GM19023 (cell line): ENCODE results near the gene TDRD7.
"Not testable (repeated sequence)": the region's sequence is repeated elsewhere in the genome, so short reads cannot be mapped to it uniquely, and the experiment has no call there.

Source experiments
- ATAC-seq: cut with Tn5 transposase; IDR thresholded peaks from one replicate; pipeline ENCODE4 v1.9.1; 2021; ENCODE audit warnings: mild to moderate bottlenecking, moderate library complexity; ENCODE audit not compliant: unreplicated experiment

Gene TDRD7

GRCh38 chr9:97425973-97426336 is 14.1 kb downstream of the TDRD7 start:
- no peak for ATAC-seq

DNA sequence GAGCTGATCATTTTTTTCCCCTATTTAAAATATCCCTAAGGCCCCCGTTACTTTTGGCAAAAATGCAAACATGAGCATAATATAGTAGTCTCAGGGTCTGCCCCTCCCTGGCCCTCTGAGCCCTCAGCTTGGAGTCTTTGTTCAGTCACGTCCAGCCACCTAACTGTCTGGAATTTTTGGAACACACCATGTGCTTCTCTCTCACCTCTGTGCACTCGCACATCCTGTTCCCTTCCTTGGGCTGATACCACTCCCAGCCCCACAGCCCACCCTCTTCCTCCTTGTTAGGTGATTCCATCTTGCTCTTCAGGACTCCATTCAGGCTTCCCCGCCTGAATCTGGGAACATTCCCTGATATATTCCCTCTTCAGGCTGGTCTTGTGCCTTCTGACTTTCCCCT is 16.0 kb downstream of the TDRD7 start:
- no peak for ATAC-seq

DNA sequence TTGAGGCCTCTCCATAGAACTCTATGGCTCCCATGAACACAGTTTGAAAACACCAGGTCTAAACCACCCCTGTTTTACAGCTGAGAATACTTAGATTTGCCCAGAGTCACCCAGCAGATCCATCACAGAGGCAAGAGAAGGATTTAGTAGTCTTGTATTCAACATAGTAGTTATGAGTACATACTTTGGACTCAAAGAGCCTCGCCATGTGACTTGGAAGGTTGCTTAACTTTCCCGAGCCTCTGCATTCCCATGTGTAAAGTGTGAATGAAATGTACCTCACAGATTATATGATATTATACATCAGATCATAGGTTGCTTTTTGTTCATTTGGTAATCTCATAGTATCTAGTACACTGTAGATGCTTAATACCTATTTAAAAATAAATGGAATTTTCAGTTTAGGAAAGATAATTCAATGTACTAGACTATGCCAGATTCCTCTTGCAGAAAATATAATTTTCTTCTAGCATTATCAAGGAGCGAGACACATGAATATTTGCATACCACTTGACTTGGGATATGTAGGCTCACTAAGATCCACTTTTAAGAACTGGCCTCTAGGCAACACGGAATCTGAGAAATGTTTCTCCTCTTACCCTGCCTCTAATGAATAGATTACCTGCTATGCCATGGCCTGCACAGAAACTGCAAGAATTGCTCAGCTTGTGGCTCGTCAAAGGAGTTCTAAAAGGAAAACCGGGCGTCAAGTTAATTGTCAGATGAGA is 18.6 kb downstream of the TDRD7 start:
- ATAC-seq = no peak

- no peak for ATAC-seq
These were observed 19.1 kb downstream of the TDRD7 start for GRCh38 chr9:97431044-97431441.

DNA sequence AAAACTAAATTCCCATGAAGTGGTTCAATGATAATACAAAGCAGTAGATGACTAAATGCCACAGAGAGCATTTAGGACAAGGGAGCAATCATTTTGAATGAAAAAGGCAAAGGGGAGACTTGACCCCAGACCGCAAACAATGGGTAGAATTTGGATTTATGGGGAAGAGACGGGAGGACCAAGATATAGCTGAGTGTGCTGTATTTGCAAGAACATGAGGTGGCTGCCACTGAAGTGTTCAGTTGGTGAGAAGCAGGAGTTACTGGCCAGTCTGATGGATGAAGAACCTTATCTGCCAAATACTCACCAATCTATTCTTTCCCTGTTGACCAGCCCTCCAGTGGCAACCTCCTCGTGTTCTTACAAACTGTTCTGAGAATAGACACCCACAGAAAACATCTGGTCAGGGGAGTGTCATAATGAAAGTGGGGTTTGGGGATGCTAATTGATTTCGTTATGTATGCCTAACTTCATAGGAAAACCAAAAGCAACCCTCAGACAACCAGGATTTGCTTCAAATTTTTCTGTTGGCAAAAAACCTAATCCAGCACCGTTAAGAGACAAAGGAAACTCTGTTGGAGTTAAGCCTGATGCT is 19.8 kb downstream of the TDRD7 start:
- ATAC-seq = no peak

- no peak for ATAC-seq
These were observed 25.2 kb downstream of the TDRD7 start for GRCh38 chr9:97437051-97437600.

DNA sequence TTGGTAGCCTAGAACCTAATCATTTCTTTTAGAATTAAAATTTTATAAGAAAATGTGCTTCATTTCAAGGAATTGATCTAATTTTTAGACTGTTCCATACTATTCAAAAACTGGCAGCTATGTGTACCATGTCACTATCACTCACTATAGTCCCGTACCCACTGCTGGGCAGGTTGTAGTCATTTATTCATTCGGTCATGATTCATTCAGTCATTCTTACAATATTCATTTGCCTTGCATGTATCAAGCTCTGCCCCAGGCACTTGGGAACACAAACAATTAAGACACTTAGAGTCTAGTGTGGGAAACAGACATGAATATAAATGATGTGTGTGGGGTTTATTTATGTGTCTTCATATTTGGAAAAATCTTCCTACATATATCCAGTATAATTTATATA is 26.4 kb downstream of the TDRD7 start:
- no peak for ATAC-seq

- no peak for ATAC-seq
These were observed 26.8 kb downstream of the TDRD7 start for GRCh38 chr9:97438666-97439065.

DNA sequence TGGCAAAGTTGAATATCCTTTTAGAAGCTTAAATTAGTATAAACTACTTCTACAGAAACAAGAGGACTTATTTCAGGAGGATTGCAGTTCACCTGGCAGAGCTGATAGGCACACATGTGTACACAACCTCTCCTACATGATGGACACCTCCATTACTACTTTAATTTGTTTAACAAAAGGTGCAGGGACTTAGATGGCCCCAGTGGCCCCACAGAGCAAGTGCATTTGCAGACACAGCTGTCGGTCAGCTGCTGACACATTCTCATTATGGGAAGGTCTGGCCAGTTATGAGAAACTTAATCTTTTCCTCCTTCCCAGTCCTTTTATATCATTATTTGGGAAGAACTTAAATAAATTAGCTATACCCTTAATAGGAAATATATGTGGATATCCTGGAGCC is 28.3 kb downstream of the TDRD7 start:
- no peak for ATAC-seq

DNA sequence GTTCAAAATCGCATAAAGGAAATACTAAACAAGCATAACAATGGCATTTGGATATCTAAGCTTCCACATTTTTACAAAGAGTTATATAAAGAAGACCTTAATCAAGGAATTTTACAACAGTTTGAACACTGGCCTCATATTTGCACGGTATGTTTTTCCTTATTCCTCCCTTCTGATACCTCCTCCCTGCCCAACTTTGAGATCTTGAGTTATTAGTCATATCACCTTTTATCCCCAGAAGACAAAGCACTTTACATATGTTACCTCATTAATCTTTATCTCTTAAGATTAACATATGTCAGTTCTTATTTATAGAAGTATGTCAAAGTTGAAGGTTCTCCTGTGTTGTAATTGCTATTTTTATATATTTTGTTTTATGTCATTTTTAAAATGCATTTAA is 29.8 kb downstream of the TDRD7 start:
- no peak for ATAC-seq

- ATAC-seq = no peak
These were observed 33.3 kb downstream of the TDRD7 start for GRCh38 chr9:97445119-97445701.

- ATAC-seq = no peak
These were observed 35.1 kb downstream of the TDRD7 start for GRCh38 chr9:97447001-97447400.

DNA sequence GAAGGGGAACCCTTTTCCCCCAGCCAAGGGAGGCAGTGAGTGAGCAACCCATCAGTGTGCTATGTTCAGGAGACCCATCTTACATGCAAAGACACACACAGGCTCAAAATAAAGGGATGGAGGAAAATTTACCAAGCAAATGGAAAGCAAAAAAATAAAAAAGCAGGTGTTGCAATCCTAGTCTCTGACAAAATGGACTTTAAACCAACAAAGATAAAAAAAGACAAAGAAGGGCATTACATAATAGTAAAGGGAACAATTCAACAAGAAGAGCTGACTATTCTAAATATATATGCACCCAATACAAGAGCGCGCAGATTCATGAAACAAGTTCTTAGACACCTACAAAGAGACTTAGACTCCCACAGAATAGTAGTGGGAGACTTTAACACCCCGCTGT is 41.7 kb downstream of the TDRD7 start:
- not testable (repeated sequence) for ATAC-seq

- not testable (repeated sequence) for ATAC-seq
These were observed 44.9 kb downstream of the TDRD7 start for GRCh38 chr9:97456841-97457240.

- no peak for ATAC-seq
These were observed 47.4 kb downstream of the TDRD7 start for GRCh38 chr9:97459326-97459725.

GRCh38 chr9:97462159-97462558 is 50.3 kb downstream of the TDRD7 start:
- no peak for ATAC-seq

DNA sequence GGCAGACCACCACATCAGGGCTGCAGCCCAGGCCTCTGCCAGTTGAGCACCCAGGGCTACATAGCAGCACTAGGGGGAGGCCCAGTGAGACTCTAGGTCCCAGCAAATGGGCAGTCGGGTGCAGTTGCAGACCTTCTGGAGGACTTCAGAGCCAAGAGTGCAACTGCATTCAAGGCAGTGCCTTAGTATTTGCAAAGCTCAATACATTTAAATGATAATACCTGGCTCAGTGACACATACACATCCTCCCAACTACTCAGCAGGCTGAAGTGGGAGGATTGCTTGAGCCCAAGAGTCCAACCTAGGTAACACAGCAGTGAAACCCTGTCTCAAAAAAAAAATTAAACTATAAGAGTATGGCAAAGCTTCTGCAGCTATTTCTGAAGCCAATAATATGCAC is 51.0 kb downstream of the TDRD7 start:
- no peak for ATAC-seq

- peak; percentile 83 for ATAC-seq
These were observed 57.0 kb downstream of the TDRD7 start for GRCh38 chr9:97468658-97469448.

GRCh38 chr9:97470076-97470475 is 58.2 kb downstream of the TDRD7 start:
- ATAC-seq = no peak

DNA sequence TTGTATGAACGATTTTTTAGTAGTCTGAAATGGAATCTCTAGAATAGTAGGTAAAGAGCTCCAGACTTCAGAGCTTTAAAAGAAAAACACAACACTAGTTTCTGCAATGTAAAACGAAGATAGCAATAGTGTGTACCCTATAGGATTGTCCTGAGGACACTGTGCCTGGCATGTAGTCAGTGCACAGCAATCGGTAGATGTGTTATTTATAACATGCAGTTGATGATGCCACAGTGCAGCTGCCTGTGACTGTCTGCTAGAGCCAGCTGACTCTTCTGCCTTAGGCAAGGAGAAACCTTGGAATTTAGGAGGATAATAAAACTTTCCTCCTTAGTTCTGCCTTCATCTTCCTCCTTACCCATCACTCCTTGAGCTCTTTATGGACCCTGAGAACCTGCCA is 61.8 kb downstream of the TDRD7 start:
- no peak for ATAC-seq

DNA sequence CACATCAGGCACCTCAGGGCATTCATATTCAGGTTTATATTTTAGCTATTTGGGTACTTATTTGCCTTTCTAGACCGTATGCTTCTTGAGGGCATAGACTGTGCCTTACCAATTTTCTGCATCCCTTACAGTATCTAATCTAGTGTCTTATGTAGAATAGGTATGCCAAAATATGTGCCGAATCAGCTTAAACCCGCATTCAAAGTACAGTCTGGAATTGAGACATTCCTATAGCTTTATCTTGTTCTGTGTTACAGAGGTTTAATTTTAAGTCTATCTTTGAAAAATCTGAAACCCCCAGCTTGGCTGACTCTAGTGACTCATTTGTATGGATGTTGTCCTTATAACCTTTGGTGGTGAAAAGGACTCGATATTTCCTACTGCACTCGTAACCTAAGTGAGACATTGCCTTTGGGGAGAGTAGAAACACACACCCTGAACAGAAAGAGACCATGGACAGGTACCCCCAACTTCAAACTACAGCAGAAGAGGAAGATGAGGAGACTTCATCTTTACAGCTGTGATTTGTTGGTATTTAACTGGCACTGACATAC is 62.6 kb downstream of the TDRD7 start:
- no peak for ATAC-seq
